Measurements from ENCODE around the gene TMEM9. TPM values are rescaled to one million over a fixed set of nuclear protein-coding genes. Genes with fewer than 3 reads are reported as not detected.

The TMEM9 gene
- total and polyA plus RNA-seq, 9 of the 15 experiments (the other 6 are each of a cell fraction or from before 2014, with no cell fraction given): 30.4 to 107 (median 67.6) TPM

DNA sequence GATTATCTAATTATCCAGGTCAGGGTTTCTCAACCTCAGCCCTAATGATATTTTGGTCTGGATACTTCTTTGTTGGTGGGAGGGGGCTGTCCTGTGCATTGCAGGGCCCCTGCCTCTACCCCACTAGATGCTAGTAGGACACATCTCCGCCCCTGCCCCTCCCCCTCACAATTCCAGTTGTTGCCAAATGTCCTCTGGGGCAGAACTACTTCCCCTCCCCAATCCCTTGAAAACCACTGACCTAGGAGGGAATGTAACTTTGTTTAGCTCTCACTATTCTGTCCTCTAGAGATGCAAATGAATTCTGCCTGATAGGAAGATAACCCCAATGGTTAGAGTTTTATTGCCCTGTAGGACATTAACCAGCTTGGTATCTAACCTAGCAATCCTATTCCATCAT lies 50.1 kb downstream of the TMEM9 start (continued):
- TF ChIP-seq ZNF699 (CRISPR knock-in tag; IDR thresholded peaks at IDR 0.05; ENCODE audit: insufficient replicate concordance) (no peak), ILK (tag; IDR thresholded peaks at IDR 0.05; ENCODE audit: borderline replicate concordance, low read depth) (no peak), ZKSCAN1 (IDR thresholded peaks at IDR 0.05; ENCODE audit: low read depth, low read length) (no peak)
- TF ChIP-seq, protein P1, sequence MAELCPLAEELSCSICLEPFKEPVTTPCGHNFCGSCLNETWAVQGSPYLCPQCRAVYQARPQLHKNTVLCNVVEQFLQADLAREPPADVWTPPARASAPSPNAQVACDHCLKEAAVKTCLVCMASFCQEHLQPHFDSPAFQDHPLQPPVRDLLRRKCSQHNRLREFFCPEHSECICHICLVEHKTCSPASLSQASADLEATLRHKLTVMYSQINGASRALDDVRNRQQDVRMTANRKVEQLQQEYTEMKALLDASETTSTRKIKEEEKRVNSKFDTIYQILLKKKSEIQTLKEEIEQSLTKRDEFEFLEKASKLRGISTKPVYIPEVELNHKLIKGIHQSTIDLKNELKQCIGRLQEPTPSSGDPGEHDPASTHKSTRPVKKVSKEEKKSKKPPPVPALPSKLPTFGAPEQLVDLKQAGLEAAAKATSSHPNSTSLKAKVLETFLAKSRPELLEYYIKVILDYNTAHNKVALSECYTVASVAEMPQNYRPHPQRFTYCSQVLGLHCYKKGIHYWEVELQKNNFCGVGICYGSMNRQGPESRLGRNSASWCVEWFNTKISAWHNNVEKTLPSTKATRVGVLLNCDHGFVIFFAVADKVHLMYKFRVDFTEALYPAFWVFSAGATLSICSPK (IDR thresholded peaks at IDR 0.05; ENCODE audit: borderline replicate concordance): no peak
- TF ChIP-seq, protein P2, sequence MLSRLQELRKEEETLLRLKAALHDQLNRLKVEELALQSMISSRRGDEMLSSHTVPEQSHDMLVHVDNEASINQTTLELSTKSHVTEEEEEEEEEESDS (CRISPR knock-in tag; IDR thresholded peaks at IDR 0.05): no peak
- TF ChIP-seq, protein P3, sequence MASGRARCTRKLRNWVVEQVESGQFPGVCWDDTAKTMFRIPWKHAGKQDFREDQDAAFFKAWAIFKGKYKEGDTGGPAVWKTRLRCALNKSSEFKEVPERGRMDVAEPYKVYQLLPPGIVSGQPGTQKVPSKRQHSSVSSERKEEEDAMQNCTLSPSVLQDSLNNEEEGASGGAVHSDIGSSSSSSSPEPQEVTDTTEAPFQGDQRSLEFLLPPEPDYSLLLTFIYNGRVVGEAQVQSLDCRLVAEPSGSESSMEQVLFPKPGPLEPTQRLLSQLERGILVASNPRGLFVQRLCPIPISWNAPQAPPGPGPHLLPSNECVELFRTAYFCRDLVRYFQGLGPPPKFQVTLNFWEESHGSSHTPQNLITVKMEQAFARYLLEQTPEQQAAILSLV (tag; IDR thresholded peaks at IDR 0.05): no peak

DNA sequence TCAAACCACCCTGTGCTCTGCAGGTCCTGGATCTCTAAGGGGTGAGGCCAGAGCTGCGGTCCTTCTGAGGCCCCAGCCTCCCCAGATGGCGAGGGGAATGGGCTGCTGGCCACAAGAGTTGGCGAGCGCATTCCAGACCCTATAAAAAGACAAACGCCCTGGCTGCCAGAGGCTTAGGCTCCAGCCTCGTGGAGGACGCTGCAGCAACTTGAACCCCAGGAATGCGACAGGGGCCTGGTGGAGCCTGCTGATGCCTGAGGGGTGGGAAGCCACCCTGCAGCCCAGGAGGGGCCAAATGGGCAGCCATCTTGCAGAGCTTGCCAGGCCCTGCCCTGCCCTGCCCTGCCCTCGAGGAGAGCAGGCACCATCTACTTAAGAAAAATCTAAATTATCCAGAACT lies 50.6 kb downstream of the TMEM9 start:
- FAIRE-seq: no peak
- in situ Hi-C loops (cut with MboI): no loop called here
- BruUV-seq (replicated peaks): no TSS peak
- no peak for TF ChIP-seq FUS (optimal IDR thresholded peaks at IDR 0.05; ENCODE audit: low read depth, low read length)
- no peak for TF ChIP-seq ZBED1 (IDR thresholded peaks at IDR 0.05)
- no peak for TF ChIP-seq PTRF (tag; IDR thresholded peaks at IDR 0.05)
- TF ChIP-seq SMARCA4 (IDR thresholded peaks at IDR 0.05): no peak
- no peak for TF ChIP-seq TOE1 (IDR thresholded peaks at IDR 0.05; ENCODE audit: borderline replicate concordance)
- TF ChIP-seq TOE1 (CRISPR knock-in tag; IDR thresholded peaks at IDR 0.05; ENCODE audit: borderline replicate concordance, low read depth): no peak
- TF ChIP-seq THRAP3 (IDR thresholded peaks at IDR 0.05; ENCODE audit: borderline replicate concordance): no peak
- TF ChIP-seq CXXC5 (CRISPR knock-in tag; IDR thresholded peaks at IDR 0.05): no peak
- TF ChIP-seq ZNF77 (CRISPR knock-in tag; IDR thresholded peaks at IDR 0.05): no peak
- TF ChIP-seq ZNF263 (CRISPR knock-in tag; IDR thresholded peaks at IDR 0.05; ENCODE audit: borderline replicate concordance): no peak
- TF ChIP-seq ZBTB17 (CRISPR knock-in tag; IDR thresholded peaks at IDR 0.05): no peak
- TF ChIP-seq KLF10 (CRISPR knock-in tag; IDR thresholded peaks at IDR 0.05): no peak
- TF ChIP-seq NCOA4 (IDR thresholded peaks at IDR 0.05; ENCODE audit: partially characterized antibody): no peak
- no peak for TF ChIP-seq RBFOX2 (IDR thresholded peaks at IDR 0.05; ENCODE audit: low read depth, low read length)
- TF ChIP-seq BRF1 (IDR thresholded peaks at IDR 0.05; ENCODE audit: borderline replicate concordance, extremely low read depth, insufficient read length): no peak
- no peak for TF ChIP-seq NFIX (CRISPR knock-in tag; IDR thresholded peaks at IDR 0.05; ENCODE audit: low read depth)

More for the DNA sequence above, 50.6 kb downstream of the TMEM9 start:
- Histone ChIP-seq H3K4me1 (replicated peaks in 1 of 2; ENCODE audit: control insufficient read depth in 2 of 2, insufficient read depth in 2 of 2, low read length in 2 of 2) (no peaks in the 10 kb centered on the region), H3K27ac (ENCODE audit: extremely low read depth, low read depth, low read length) (no peak overlapping the region), H3K9me3 (replicated peaks; ENCODE audit: control insufficient read depth, insufficient read depth, low read depth, low read length) (no peaks in the 10 kb centered on the region), H2AFZ (ENCODE audit: low read depth, low read length) (no peak overlapping the region), H4K20me1 (replicated peaks; ENCODE audit: control insufficient read depth, insufficient read depth, low read length) (peaks cover 13% of the 10 kb centered on the region), H3K36me3 (ENCODE audit: control insufficient read depth, insufficient read depth, low read length) (no peaks in the 10 kb centered on the region), H3K4me2 (ENCODE audit: insufficient read depth, low read length) (no peak overlapping the region), H3K79me2 (ENCODE audit: control insufficient read depth, insufficient read depth, low read length) (no peaks in the 10 kb centered on the region), H3K9ac (ENCODE audit: insufficient read depth in 1 of 2, low read depth in 2 of 2, low read length in 2 of 2) (no peak overlapping the region), H3K9me1 (ENCODE audit: control insufficient read depth, insufficient read depth, low read length) (no peaks in the 10 kb centered on the region), H3K27me3 (ENCODE audit: control insufficient read depth in 2 of 2, insufficient read depth in 2 of 2, low read length in 2 of 2) (peaks cover 64 to 78% of the 10 kb centered on the region in 2 experiments), H3K4me3 (no peak overlapping the region)
- DNase-seq (ENCODE audit: extremely low read depth in 1 of 4, low spot score in 3 of 4) (no peak), ATAC-seq (no peak)
- intact Hi-C loops (cut with micrococcal nuclease): no loop called here
- 0% methylated on average over 9 of the region's 9 CpGs for WGBS (ENCODE audit: insufficient coverage, low coverage, missing lambda C conversion rate)
- ChIA-PET POLR2A (no interaction called here), CTCF (ENCODE audit: low intra/inter-chr PET ratio) (no interaction called here)

Measured in K562 (cell line).